Subcutaneous adipose tissue (tissue), 4 donors: Measurements from ENCODE around the gene CALHM3. TPM values are rescaled to one million over a fixed set of nuclear protein-coding genes. Genes with fewer than 3 reads are reported as not detected.

Experiments
- total RNA-seq, 4 donors: library from RNA; depleted of rRNA; stranded (reverse); fragments of >200 nt; gene quantifications; one replicate each; pipeline ENCODE4 v1.1.0, GENCODE V29; 2016
- TF ChIP-seq, protein P1 (sequence below): fragments of 450-650 bp; IDR thresholded peaks from one replicate; pipeline ENCODE4 v1.5.1; 2016; ENCODE audit warnings: low read depth, mild to moderate bottlenecking, control low read depth, antibody characterized with exemption, moderate library complexity

The CALHM3 gene
- total RNA-seq, 4 donors from 2014 or later = not detected

GRCh38 chr10:103506061-103506460 lies 27.0 kb upstream of the CALHM3 start:
- TF ChIP-seq, protein P1, sequence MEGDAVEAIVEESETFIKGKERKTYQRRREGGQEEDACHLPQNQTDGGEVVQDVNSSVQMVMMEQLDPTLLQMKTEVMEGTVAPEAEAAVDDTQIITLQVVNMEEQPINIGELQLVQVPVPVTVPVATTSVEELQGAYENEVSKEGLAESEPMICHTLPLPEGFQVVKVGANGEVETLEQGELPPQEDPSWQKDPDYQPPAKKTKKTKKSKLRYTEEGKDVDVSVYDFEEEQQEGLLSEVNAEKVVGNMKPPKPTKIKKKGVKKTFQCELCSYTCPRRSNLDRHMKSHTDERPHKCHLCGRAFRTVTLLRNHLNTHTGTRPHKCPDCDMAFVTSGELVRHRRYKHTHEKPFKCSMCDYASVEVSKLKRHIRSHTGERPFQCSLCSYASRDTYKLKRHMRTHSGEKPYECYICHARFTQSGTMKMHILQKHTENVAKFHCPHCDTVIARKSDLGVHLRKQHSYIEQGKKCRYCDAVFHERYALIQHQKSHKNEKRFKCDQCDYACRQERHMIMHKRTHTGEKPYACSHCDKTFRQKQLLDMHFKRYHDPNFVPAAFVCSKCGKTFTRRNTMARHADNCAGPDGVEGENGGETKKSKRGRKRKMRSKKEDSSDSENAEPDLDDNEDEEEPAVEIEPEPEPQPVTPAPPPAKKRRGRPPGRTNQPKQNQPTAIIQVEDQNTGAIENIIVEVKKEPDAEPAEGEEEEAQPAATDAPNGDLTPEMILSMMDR = no peak

- TF ChIP-seq, protein P1 = no peak
Observed at GRCh38 chr10:103504181-103504783, 25.2 kb upstream of the CALHM3 start.

DNA sequence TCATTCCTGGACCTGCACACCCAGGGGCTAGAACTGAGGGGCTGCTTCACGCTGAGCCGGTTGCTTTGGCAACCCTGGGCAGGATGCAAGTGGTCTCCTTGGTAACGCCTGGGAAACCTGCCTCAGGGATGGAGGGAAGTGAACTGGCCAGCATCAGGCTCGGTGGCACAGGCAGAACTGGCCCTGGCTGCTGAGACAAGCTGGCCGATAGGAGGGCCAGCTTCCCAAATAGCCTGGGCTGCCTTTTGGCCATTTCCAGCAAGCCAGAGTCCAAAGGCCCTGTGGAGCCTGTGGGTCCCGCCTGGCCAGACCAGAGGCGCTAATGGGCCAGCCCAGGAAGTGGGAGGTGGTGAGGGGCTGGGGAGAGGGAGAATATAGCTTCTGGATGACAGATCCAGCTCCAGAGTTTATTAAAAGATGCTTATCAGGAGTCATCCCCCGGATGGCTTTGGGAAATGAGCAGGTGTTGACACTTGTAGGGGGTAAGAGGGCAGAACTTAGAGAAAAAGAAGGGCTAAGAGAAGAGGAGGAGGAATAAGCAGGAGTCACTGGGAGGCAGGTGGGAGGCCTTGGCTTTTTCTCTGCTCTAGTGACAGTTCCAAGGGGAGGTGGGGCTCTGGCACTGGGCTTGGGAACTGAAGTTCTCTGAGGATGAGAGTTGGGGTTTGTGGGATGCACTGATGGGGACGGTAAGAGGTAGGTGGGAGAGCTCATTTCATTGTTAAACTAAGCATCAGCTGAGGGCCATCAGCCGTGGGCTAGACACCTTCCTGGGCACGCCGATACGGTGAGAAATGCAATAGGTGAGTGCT lies 24.0 kb upstream of the CALHM3 start:
- TF ChIP-seq, protein P1 = no peak

- TF ChIP-seq, protein P1 = no peak
Observed at GRCh38 chr10:103501186-103501585, 22.1 kb upstream of the CALHM3 start.

- TF ChIP-seq, protein P1 = no peak
Observed at GRCh38 chr10:103500481-103500880, 21.4 kb upstream of the CALHM3 start.

DNA sequence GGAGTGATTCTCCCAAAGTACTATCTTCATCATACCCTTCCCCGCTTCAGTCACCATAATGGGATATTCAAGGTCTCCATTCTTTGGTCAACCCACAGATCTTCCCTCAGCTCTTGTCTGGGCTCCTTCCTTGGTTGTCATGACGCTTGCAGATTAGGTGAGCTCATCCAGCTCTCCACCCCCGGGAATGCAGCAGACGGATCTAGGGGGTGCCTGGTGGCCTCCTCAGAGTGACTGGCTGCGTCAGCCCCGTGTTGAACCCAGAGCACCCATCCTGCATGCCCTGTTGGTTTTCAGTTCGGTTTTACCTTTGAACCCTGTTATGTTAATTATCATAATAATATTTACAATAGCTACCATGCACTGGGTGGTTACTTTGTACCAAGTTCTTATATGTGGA lies 20.8 kb upstream of the CALHM3 start:
- TF ChIP-seq, protein P1 = no peak

DNA sequence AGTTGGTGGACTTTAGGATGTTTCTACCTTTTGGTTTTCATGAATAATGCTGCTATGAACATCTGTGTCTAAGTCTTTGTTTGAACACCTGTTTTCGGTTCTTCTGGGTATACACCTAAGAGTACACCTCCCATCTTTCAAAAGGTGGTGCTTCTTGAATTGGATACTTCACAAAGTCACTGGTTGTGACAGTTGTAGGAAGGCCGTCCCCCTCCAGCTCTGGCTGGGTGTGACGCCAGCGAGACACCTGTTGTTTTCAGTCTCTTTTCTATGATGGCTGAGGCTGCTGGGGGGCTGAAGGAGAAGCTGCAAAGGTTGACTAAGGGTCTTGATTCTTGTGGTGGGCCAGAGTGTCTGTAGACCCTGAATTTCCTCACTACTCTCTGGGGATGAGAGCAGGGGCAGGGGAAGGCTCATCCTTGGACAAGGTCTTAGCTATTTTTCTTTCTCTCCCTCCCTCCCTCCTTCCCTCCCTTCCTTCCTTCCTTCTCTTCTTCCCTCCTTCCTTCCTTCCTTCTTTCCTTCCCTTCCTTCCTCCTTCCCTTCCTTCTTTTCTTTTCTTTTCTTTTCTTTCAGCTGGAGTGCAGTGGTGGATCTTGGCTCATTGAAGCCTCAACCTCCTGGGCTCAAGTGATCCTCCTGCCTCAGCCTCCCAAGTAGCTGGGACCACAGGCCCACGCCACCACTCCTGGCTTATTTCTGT lies 20.0 kb upstream of the CALHM3 start:
- TF ChIP-seq, protein P1 = no peak
